Measurements from ENCODE around the gene CRB1. TPM values are rescaled to one million over a fixed set of nuclear protein-coding genes. Genes with fewer than 3 reads are reported as not detected.

Gene CRB1
- total RNA-seq, 1 donor from 2014 or later, result not detected

DNA sequence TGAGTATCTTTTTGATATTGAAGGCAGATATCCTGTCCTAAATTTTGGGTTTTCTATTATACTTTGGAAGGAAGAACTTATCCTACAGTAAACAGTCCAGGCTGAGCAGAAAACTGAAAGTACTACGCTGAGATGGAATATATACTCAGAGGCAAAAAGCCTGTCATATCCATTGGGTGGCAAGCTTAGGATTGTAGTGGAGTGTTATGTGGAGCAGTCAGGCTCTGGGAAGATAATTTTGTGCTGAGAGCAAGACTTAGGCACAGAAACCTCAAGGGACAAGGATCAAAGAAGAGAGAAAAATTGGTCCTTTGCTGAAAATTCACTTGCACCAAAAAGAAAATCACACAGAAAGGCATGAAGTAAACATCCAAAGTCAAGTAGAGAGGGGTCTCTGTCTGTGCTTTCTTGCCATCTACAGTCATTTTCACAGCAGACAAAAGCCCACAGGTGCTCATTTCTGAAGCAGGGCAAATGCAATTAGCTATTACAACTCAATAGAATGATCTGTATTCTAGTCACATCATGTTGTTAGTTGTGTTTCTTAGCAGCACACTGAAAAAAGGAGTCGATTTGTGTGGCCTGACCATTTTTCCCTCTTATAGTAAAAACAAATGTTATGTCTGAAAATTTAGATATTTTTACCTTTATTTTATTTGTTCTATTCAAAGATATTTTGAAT lies 38.5 kb downstream of the CRB1 start:
- Mint-ChIP-seq H3K27me3 (ENCODE audit: low read depth) (no peaks in the 10 kb centered on the region), H3K4me1 (ENCODE audit: low read depth) (no peaks in the 10 kb centered on the region), H3K27ac (no peak overlapping the region), H3K4me3 (ENCODE audit: low read depth) (no peak overlapping the region), H3K36me3 (ENCODE audit: low read depth) (no peaks in the 10 kb centered on the region), H3K9me3 (no peaks in the 10 kb centered on the region)
- DNase-seq (ENCODE audit: low spot score), result no peak
- intact Hi-C loops (cut with micrococcal nuclease), result no loop called here

DNA sequence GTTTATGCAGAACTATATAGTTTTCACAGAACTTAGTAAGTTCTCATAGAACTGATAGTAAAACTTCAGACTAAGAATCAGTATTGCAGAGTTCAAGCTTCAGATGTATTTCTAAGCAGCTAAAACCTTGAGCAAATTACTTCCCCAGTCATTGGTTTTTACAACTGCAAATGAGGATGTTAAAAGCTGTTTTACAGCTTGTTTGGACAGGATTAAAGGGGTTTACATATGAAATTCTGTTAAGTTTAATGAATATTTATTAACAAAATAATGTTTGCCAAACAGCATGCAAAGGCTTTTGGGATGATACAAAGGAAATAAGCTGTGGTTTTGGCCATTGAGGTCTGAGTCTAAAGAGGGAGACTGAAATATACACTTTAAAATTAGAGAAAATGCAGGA lies 39.1 kb downstream of the CRB1 start:
- no peak for DNase-seq (ENCODE audit: low spot score)
- no peak overlapping the region for H3K27ac Mint-ChIP-seq
- H3K27me3 Mint-ChIP-seq (ENCODE audit: low read depth), result no peaks in the 10 kb centered on the region
- no peaks in the 10 kb centered on the region for H3K9me3 Mint-ChIP-seq
- intact Hi-C loops (cut with micrococcal nuclease), result no loop called here
- no peaks in the 10 kb centered on the region for H3K4me1 Mint-ChIP-seq (ENCODE audit: low read depth)
- no peaks in the 10 kb centered on the region for H3K36me3 Mint-ChIP-seq (ENCODE audit: low read depth)
- H3K4me3 Mint-ChIP-seq (ENCODE audit: low read depth), result no peak overlapping the region

DNA sequence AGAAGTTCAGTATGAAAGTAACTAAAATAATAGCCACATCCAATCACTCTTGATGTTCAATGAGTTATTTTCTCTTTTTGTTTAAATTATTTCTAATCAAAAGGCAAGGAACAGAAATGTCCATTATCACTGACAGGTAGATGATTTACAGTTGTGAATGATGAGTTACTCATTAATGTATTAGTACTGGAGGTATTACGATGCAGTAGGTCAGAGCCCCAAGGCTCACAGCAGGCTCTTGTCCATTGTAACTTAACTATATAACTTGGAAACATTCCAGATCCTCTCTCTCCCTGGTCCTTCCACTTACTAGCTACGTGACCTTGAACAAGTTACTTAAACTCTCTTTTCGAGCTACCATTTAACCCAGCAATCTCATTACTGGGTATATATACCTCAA lies 39.5 kb downstream of the CRB1 start:
- no peak for DNase-seq (ENCODE audit: low spot score)
- H3K27ac Mint-ChIP-seq, result no peak overlapping the region
- no peaks in the 10 kb centered on the region for H3K27me3 Mint-ChIP-seq (ENCODE audit: low read depth)
- intact Hi-C loops (cut with micrococcal nuclease), result no loop called here
- no peak overlapping the region for H3K4me3 Mint-ChIP-seq (ENCODE audit: low read depth)
- no peaks in the 10 kb centered on the region for H3K9me3 Mint-ChIP-seq
- no peaks in the 10 kb centered on the region for H3K4me1 Mint-ChIP-seq (ENCODE audit: low read depth)
- H3K36me3 Mint-ChIP-seq (ENCODE audit: low read depth), result no peaks in the 10 kb centered on the region

DNA sequence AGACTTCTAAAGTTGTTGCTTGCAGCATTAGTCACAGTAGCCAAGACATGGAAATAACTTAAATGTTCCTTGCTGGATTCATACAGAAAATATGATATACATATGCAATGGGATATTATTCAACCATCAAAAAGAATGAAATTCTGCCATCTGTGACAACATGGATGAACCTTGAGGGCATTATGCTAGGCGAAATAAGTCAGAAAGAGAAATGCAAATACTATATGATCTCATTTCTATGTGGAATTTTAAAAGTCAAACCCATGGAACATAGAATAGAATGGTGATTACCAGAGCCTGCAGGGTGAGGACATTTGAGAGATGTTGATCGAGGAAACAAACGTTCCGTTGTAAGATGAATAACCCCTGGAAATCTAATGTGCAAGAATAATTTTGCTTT lies 43.0 kb downstream of the CRB1 start:
- DNase-seq (ENCODE audit: low spot score), result no peak
- no peak overlapping the region for H3K27ac Mint-ChIP-seq
- intact Hi-C loops (cut with micrococcal nuclease), result no loop called here
- no peaks in the 10 kb centered on the region for H3K27me3 Mint-ChIP-seq (ENCODE audit: low read depth)
- no peaks in the 10 kb centered on the region for H3K9me3 Mint-ChIP-seq
- H3K36me3 Mint-ChIP-seq (ENCODE audit: low read depth), result no peaks in the 10 kb centered on the region
- H3K4me3 Mint-ChIP-seq (ENCODE audit: low read depth), result no peak overlapping the region
- H3K4me1 Mint-ChIP-seq (ENCODE audit: low read depth), result no peaks in the 10 kb centered on the region

DNA sequence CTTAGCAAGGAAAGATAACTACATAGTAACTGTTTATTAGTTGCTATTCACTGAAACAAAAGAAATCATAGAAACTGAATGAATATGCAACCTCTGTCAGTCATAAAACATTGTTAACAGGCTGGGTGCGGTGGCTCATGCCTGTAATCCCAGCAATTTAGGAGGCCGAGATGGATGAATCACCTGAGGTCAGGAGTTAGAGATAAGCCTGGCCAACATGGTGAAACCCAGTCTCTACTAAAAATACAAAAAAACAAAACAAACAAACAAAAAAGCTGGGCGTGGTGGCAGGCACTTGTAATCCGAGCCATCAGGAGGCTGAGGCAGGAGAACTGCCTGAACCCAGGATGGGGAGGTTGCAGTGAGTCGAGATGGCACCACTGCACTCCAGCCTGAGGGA lies 44.1 kb downstream of the CRB1 start:
- Mint-ChIP-seq H3K4me3 (ENCODE audit: low read depth) (no peak overlapping the region), H3K36me3 (ENCODE audit: low read depth) (no peaks in the 10 kb centered on the region), H3K4me1 (ENCODE audit: low read depth) (no peaks in the 10 kb centered on the region), H3K9me3 (no peaks in the 10 kb centered on the region), H3K27me3 (ENCODE audit: low read depth) (no peaks in the 10 kb centered on the region), H3K27ac (no peak overlapping the region)
- intact Hi-C loops (cut with micrococcal nuclease), result no loop called here
- no peak for DNase-seq (ENCODE audit: low spot score)

DNA sequence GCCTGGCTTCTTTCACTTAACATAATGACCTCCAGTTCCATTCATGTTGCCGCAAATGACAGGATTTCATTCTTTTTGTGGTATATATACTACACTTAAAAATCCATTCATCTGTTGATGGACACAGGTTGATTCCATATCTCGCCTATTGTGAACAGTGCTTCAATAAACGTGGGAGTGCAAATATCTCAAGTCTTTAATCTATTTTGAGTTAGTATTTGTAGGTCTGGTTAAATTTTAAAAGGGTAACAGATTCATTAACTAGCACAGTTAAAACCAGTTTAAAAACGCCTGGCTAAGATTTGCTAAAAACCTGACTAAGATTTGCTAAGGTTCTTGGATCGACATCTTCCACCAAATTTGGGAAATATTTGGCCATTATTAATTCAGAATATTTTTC lies 45.7 kb downstream of the CRB1 start:
- Mint-ChIP-seq H3K27me3 (ENCODE audit: low read depth) (no peaks in the 10 kb centered on the region), H3K4me1 (ENCODE audit: low read depth) (no peaks in the 10 kb centered on the region), H3K36me3 (ENCODE audit: low read depth) (no peaks in the 10 kb centered on the region), H3K9me3 (no peaks in the 10 kb centered on the region), H3K27ac (no peak overlapping the region), H3K4me3 (ENCODE audit: low read depth) (no peak overlapping the region)
- intact Hi-C loops (cut with micrococcal nuclease), result no loop called here
- no peak for DNase-seq (ENCODE audit: low spot score)

DNA sequence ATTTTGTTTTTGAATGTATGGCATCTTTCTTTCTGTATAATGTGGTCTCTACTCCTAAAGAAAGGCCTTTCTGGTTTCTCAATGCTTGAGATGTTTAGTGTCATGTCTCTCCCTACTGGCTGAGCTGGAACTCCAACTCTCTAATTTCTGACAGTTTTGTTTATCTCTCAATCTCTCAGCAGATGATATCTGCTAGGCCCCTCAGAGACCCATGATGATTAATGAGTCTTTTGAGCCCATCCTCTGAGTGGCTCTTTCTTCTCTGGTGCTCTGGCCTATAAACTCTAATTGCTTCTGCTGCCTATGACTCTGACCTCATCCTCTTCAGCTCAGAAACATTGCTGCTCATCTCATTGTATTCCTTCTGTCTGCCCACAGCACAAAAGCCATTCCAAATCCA lies 46.6 kb downstream of the CRB1 start:
- no peaks in the 10 kb centered on the region for H3K27me3 Mint-ChIP-seq (ENCODE audit: low read depth)
- H3K4me1 Mint-ChIP-seq (ENCODE audit: low read depth), result no peaks in the 10 kb centered on the region
- H3K36me3 Mint-ChIP-seq (ENCODE audit: low read depth), result no peaks in the 10 kb centered on the region
- no peaks in the 10 kb centered on the region for H3K9me3 Mint-ChIP-seq
- intact Hi-C loops (cut with micrococcal nuclease), result no loop called here
- H3K4me3 Mint-ChIP-seq (ENCODE audit: low read depth), result no peak overlapping the region
- no peak for DNase-seq (ENCODE audit: low spot score)
- no peak overlapping the region for H3K27ac Mint-ChIP-seq

DNA sequence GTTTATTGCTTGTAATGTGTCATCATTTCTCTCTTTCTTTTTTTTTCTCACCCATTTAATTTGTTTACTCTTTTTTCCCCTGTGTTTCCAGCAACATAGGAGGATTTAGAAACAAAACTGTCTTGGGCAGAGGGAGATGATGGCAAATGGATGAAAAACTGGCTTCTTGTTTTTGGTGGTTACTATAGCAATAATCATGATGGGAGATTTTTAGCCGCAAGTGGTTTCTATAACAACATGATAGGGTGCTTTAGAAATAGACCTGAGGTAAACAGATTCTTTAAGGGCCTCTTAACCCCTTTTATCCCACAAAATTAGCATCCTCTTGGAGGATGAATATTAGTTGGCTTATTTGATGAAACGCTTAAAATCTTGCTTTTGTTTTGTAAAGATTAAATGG lies 51.6 kb downstream of the CRB1 start:
- Mint-ChIP-seq H3K9me3 (no peaks in the 10 kb centered on the region), H3K4me1 (ENCODE audit: low read depth) (no peaks in the 10 kb centered on the region), H3K36me3 (ENCODE audit: low read depth) (no peaks in the 10 kb centered on the region), H3K27me3 (ENCODE audit: low read depth) (no peaks in the 10 kb centered on the region), H3K4me3 (ENCODE audit: low read depth) (no peak overlapping the region), H3K27ac (no peak overlapping the region)
- no peak for DNase-seq (ENCODE audit: low spot score)
- intact Hi-C loops (cut with micrococcal nuclease), result no loop called here

DNA sequence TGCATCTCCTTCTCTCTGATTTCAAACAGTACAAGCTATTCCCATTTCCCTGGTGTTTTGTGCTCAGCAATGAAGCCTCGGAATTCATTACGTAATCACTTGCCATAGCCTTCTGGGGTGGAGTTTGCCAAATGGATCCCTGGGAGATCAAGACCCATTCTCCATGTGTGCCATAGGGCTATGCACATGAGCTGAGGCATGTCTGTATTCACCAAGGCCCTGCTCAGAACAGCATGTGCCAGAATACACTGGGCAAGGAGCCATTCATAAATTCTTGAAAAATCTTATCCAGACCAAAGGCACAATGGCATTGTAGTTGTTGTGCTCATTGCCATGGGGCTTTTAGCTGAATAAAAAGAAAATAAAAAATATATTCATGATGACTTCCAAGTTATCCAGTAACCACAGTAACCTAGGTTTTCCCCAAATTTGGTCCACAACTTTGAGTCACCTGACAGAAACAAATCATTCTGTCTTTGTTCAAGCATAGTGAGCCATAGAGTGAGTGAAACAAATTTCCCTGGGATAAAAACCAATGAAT lies 53.0 kb downstream of the CRB1 start:
- DNase-seq (ENCODE audit: low spot score), result no peak
- H3K4me3 Mint-ChIP-seq (ENCODE audit: low read depth), result no peak overlapping the region
- no peak overlapping the region for H3K27ac Mint-ChIP-seq
- H3K4me1 Mint-ChIP-seq (ENCODE audit: low read depth), result no peaks in the 10 kb centered on the region
- no peaks in the 10 kb centered on the region for H3K36me3 Mint-ChIP-seq (ENCODE audit: low read depth)
- intact Hi-C loops (cut with micrococcal nuclease), result no loop called here
- H3K9me3 Mint-ChIP-seq, result no peaks in the 10 kb centered on the region
- no peaks in the 10 kb centered on the region for H3K27me3 Mint-ChIP-seq (ENCODE audit: low read depth)

DNA sequence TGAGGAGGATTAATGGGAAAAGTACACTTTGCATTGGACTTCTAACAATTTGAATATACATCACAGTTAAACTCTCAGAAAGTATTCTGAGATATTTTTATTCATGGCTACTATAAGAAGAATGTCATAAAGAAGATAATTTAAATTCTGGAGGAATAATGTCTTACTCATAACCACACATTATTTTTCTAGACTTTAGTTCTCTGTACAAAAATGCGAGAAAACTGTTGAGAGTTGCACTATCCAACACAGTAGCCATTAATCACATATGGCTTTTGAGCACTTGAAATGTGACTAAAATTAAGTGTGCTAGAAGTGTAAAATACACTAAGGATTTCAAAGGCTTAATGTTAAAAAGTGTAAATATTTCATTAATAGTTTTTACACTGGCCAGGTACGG lies 53.8 kb downstream of the CRB1 start:
- no peak overlapping the region for H3K4me3 Mint-ChIP-seq (ENCODE audit: low read depth)
- intact Hi-C loops (cut with micrococcal nuclease), result no loop called here
- no peaks in the 10 kb centered on the region for H3K36me3 Mint-ChIP-seq (ENCODE audit: low read depth)
- no peaks in the 10 kb centered on the region for H3K4me1 Mint-ChIP-seq (ENCODE audit: low read depth)
- DNase-seq (ENCODE audit: low spot score), result no peak
- no peaks in the 10 kb centered on the region for H3K27me3 Mint-ChIP-seq (ENCODE audit: low read depth)
- H3K27ac Mint-ChIP-seq, result no peak overlapping the region
- no peaks in the 10 kb centered on the region for H3K9me3 Mint-ChIP-seq

DNA sequence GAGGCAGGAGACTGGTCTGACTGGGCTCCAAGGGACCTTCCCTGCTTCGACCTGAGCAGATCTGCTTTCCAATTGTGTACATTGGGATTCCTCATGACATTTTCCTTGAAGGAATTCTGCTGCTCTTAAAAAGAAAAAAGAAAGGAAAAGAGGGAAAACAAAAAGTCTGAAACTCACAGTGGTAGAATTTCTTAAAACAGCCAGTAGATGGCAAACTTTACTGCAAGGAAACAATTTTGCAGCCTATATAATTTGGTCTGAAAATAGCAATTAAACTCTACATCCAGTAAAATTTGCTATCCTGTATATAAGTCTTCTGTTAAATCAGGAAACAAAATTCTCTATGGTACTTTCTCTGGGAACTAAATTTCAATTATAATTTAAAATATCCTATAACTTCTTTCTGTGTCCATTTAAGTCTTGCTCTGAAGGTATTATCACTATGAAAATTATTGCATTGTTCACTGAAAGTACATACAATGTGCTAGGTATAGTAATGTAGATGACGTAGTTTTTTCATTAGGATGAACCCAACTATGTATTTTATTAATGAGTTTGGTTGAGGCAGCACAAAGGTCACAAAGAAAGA lies 59.8 kb downstream of the CRB1 start:
- Mint-ChIP-seq H3K27me3 (ENCODE audit: low read depth) (peaks cover 8% of the 10 kb centered on the region), H3K36me3 (ENCODE audit: low read depth) (no peaks in the 10 kb centered on the region), H3K9me3 (no peaks in the 10 kb centered on the region), H3K27ac (no peak overlapping the region), H3K4me3 (ENCODE audit: low read depth) (no peak overlapping the region), H3K4me1 (ENCODE audit: low read depth) (no peaks in the 10 kb centered on the region)
- intact Hi-C loops (cut with micrococcal nuclease), result no loop called here
- no peak for DNase-seq (ENCODE audit: low spot score)

DNA sequence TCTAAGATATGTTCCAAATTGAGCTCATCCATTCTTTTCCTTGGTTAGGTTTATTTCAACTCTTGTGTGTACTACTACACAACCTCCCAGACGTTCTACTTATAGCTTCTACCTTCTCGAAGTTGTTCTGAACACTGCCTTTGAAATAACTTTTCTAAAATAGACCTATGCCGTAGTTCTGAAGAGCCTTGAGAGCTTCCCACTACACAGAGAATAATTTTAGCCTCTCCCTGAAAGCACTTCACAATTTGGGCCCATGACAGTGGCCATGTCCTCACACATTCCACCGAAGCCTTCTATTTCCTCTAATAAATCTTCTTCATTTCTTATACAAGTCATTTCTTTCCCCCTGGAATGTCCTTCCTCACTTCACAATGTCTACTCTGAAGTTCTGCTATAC lies 62.2 kb downstream of the CRB1 start:
- DNase-seq (ENCODE audit: low spot score), result no peak
- H3K4me3 Mint-ChIP-seq (ENCODE audit: low read depth), result no peak overlapping the region
- H3K27ac Mint-ChIP-seq, result no peak overlapping the region
- H3K36me3 Mint-ChIP-seq (ENCODE audit: low read depth), result no peaks in the 10 kb centered on the region
- no peaks in the 10 kb centered on the region for H3K4me1 Mint-ChIP-seq (ENCODE audit: low read depth)
- H3K9me3 Mint-ChIP-seq, result no peaks in the 10 kb centered on the region
- intact Hi-C loops (cut with micrococcal nuclease), result no loop called here
- peaks cover 8% of the 10 kb centered on the region for H3K27me3 Mint-ChIP-seq (ENCODE audit: low read depth)

DNA sequence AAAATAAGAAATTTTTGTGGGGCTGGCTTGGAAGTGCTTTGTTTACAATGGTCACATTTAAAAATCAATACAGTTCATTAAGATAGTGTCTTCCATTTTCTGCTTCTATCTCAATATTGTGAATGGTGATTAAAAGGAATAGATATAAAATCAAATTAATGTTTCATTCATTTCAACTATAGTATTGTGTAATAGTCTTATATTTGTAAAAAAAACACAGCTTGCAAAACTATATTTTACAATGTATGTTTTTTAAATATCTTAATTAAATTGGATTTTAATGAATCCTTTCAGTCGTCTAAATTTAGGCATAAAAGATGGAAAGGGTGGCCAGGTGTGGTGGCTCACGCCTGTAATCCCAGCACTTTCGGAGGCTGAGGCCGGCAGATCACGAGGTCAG lies 63.5 kb downstream of the CRB1 start:
- H3K36me3 Mint-ChIP-seq (ENCODE audit: low read depth), result no peaks in the 10 kb centered on the region
- intact Hi-C loops (cut with micrococcal nuclease), result no loop called here
- no peak overlapping the region for H3K27ac Mint-ChIP-seq
- DNase-seq (ENCODE audit: low spot score), result no peak
- no peaks in the 10 kb centered on the region for H3K9me3 Mint-ChIP-seq
- no peak overlapping the region for H3K4me3 Mint-ChIP-seq (ENCODE audit: low read depth)
- H3K27me3 Mint-ChIP-seq (ENCODE audit: low read depth), result peaks cover 8% of the 10 kb centered on the region
- H3K4me1 Mint-ChIP-seq (ENCODE audit: low read depth), result peaks cover 4% of the 10 kb centered on the region

Measured in activated T-helper 2 cell treated with anti-CD3 and anti-CD28 coated beads, Interferon-gamma antibody, Interleukin-2, Interleukin-4, amounts not matched to agents 10 μg/mL and 5 μg/mL and 100 μg/mL, durations not matched to agents 14 hours and 24 hours and 36 hours (primary cell).